H1 (cell line): ENCODE data around the gene DNER. TPM values are rescaled to one million over a fixed set of nuclear protein-coding genes. Genes with fewer than 3 reads are reported as not detected.

ENCODE experiments used
- RAD21 ChIP-seq, 2 experiments: IDR thresholded peaks in 1 of 2; conservative IDR thresholded peaks in 1 of 2; 2 replicates each; pipeline ENCODE4 v1.6.1; 2011; ENCODE audit warnings: low read depth in 2 of 2, low read length in 2 of 2, improper control_type of control experiment in 1 of 2, inconsistent platforms in 1 of 2, mild to moderate bottlenecking in 1 of 2, moderate library complexity in 1 of 2
- SP1 ChIP-seq: IDR thresholded peaks from 2 replicates; pipeline ENCODE4 v1.6.1; 2011; ENCODE audit warnings: low read depth, low read length
- polyA plus RNA-seq, 7 experiments: library from polyadenylated mRNA; depleted of rRNA in 3 of 7; stranded (reverse) in 5 of 7; unstranded in 2 of 7; fragments of >200 nt in 5 of 7; fragments of 200-250 nt in 2 of 7; gene quantifications; 1 replicate in 5 of 7; 2 replicates in 1 of 7; 4 replicates in 1 of 7; pipeline versions ENCODE4 v1.2.1 to v1.2.3, GENCODE V29; 2011 to 2013; ENCODE audit warnings: missing spikeins in 2 of 7, mixed read lengths in 2 of 7
- total RNA-seq: library from RNA; stranded (reverse); fragmentation: NEBNext Ultra II Directional; extraction: Animal tissue kit (Norgen Biotek cat#: 25700); gene quantifications from 2 replicates; pipeline ENCODE4 v1.2.1, GENCODE V29; 2021

Gene DNER
- total and polyA plus RNA-seq, 2 of the 8 experiments (the other 6 are each of a cell fraction or from before 2014, with no cell fraction given): 6.8 to 16.3 TPM

GRCh38 chr2:229635371-229635680 lies 79.0 kb downstream of the DNER start (continued):
- TF ChIP-seq RAD21 (IDR thresholded peaks at IDR 0.05 in 1 of 2, conservative IDR thresholded peaks at IDR 0.05 in 1 of 2; ENCODE audit: low read depth in 2 of 2, low read length in 2 of 2) (no peak), SP1 (no peak)
